Measurements from ENCODE around the gene UBR4. TPM values are rescaled to one million over a fixed set of nuclear protein-coding genes. Genes with fewer than 3 reads are reported as not detected.

The UBR4 gene
- total RNA-seq, 2 experiments from 2014 or later: 121 to 126 TPM

DNA sequence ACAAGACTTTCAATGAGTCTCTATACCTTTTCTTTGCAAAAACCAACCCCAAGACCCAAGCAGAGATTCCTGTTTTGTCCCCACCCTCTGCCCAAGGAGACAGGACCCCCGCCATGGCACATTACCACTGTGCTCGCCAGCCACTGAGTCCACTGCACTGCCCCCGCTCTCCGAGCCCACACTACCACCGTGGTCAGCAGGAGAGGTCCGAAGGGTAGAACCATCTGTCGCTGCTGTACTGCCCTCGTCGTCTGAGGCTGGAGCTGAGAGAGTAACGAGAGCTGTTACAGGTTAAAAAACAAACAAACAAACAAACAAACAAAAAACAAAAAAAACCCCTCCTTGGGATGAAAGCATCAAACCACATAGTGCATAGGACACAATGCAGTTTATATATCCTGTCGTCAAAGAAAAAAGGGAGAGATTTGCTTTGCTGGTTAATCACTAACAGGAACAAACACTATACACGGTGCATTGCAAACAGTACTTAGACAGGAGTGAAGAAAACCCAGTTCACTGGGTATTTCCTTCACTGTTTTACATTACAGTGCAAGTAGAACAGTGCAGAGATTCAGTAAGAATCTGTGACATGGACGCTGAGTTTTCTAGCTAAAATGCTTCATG is 71.0 kb downstream of the UBR4 start:
- DNase-seq (ENCODE audit: low spot score): no peak
- TF ChIP-seq EZH2phosphoT487 (IDR thresholded peaks at IDR 0.05; ENCODE audit: borderline replicate concordance, low read depth, low read length): no peak
- TF ChIP-seq, protein P1, sequence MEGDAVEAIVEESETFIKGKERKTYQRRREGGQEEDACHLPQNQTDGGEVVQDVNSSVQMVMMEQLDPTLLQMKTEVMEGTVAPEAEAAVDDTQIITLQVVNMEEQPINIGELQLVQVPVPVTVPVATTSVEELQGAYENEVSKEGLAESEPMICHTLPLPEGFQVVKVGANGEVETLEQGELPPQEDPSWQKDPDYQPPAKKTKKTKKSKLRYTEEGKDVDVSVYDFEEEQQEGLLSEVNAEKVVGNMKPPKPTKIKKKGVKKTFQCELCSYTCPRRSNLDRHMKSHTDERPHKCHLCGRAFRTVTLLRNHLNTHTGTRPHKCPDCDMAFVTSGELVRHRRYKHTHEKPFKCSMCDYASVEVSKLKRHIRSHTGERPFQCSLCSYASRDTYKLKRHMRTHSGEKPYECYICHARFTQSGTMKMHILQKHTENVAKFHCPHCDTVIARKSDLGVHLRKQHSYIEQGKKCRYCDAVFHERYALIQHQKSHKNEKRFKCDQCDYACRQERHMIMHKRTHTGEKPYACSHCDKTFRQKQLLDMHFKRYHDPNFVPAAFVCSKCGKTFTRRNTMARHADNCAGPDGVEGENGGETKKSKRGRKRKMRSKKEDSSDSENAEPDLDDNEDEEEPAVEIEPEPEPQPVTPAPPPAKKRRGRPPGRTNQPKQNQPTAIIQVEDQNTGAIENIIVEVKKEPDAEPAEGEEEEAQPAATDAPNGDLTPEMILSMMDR (conservative IDR thresholded peaks at IDR 0.05; ENCODE audit: low read length): no peak
- H3K4me2 ChIP-seq (ENCODE audit: low read length): no peak overlapping the region
- H3K9me2 ChIP-seq (ENCODE audit: insufficient read depth, low read length): no peaks in the 10 kb centered on the region
- no peak overlapping the region for H3K27ac ChIP-seq (ENCODE audit: low read depth, low read length, poor library complexity, severe bottlenecking)
- CTCF ChIA-PET (ENCODE audit: unreplicated experiment): no interaction called here
- POLR2A ChIA-PET: interaction anchor here (0.7 to 1.2 kb wide), 2 partner anchors 16 to 36 kb away, joined by 3 to 5 read pairs; no protein-coding TSS in a partner anchor
- no peaks in the 10 kb centered on the region for H3K79me2 ChIP-seq (ENCODE audit: insufficient read depth, low read depth, low read length)
- H3K4me3 ChIP-seq (ENCODE audit: low read depth, low read length, poor library complexity, severe bottlenecking): no peak overlapping the region
- no peaks in the 10 kb centered on the region; the same call in 1 of the 2 replicates for H3K9me3 ChIP-seq (ENCODE audit: low read length)
- no peak overlapping the region for H2AFZ ChIP-seq (ENCODE audit: low read length)
- intact Hi-C loops (cut with micrococcal nuclease; ENCODE audit: unreplicated experiment): no loop called here
- H3K36me3 ChIP-seq (ENCODE audit: insufficient read depth, low read length): peaks cover 97% of the 10 kb centered on the region
- no TSS peak for BruUV-seq (replicated peaks)
- no peaks in the 10 kb centered on the region for H3K4me1 ChIP-seq (ENCODE audit: insufficient read depth, low read length, poor library complexity, severe bottlenecking)
- H4K20me1 ChIP-seq (ENCODE audit: insufficient read depth, low read length): no peaks in the 10 kb centered on the region

DNA sequence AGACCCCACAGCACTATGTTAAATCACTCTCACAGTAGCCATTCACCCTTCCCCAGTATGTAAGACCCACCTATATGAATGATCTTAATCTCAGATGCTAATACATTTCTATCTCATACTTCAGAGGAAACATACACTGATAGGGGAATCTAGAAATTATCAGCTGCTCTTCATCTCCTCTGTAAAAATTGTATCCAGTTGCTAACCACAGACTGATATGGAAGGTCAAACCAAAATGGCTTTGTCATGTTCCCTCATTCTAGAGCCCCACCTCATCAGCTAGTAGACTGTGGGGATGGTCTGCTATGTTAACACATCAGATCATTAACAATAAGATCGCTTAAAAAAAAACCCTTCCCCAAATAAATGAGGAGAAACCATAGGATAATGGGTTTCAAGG is 71.7 kb downstream of the UBR4 start:
- Histone ChIP-seq H3K9me2 (ENCODE audit: insufficient read depth, low read length) (no peaks in the 10 kb centered on the region), H3K36me3 (ENCODE audit: insufficient read depth, low read length) (peaks cover 97% of the 10 kb centered on the region), H2AFZ (ENCODE audit: low read length) (no peak overlapping the region), H3K4me1 (ENCODE audit: insufficient read depth, low read length, poor library complexity, severe bottlenecking) (no peaks in the 10 kb centered on the region), H3K4me3 (ENCODE audit: low read depth, low read length, poor library complexity, severe bottlenecking) (no peak overlapping the region), H4K20me1 (ENCODE audit: insufficient read depth, low read length) (no peaks in the 10 kb centered on the region), H3K79me2 (ENCODE audit: insufficient read depth, low read depth, low read length) (no peaks in the 10 kb centered on the region), H3K9me3 (ENCODE audit: low read length) (peaks cover 3% of the 10 kb centered on the region; the same call in 1 of the 2 replicates), H3K4me2 (ENCODE audit: low read length) (no peak overlapping the region), H3K27ac (ENCODE audit: low read depth, low read length, poor library complexity, severe bottlenecking) (no peak overlapping the region)
- DNase-seq (ENCODE audit: low spot score): no peak
- POLR2A ChIA-PET: interaction anchor here (0.7 to 1.2 kb wide), 2 partner anchors 15 to 37 kb away, joined by 3 to 5 read pairs; no protein-coding TSS in a partner anchor
- intact Hi-C loops (cut with micrococcal nuclease; ENCODE audit: unreplicated experiment): no loop called here
- no peak for TF ChIP-seq EZH2phosphoT487 (IDR thresholded peaks at IDR 0.05; ENCODE audit: borderline replicate concordance, low read depth, low read length)
- TF ChIP-seq, protein P1 (conservative IDR thresholded peaks at IDR 0.05; ENCODE audit: low read length): no peak
- no TSS peak for BruUV-seq (replicated peaks)
- CTCF ChIA-PET (ENCODE audit: unreplicated experiment): no interaction called here

DNA sequence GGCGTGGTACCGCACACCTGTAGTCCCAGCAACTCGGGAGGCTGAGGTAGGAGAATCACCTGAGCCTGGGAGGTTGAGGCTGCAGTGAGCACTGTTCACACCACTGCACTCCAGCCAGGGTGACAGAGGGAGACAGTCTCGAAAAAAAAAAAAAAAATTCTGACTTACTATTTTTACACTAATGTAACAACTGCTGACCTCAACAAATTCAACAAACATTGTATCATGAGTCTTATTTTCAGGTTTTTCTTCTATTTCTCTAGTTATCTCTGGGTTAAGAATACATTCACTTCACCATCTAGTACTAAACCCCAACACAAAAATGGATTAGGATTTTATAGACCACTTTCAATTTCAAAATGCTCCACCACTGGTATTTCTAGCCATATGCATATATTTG is 72.9 kb downstream of the UBR4 start:
- ChIA-PET CTCF (ENCODE audit: unreplicated experiment) (no interaction called here), POLR2A (no interaction called here)
- Histone ChIP-seq H3K4me2 (ENCODE audit: low read length) (no peak overlapping the region), H3K9me2 (ENCODE audit: insufficient read depth, low read length) (no peaks in the 10 kb centered on the region), H3K9me3 (ENCODE audit: low read length) (peaks cover 10% of the 10 kb centered on the region; the same call in 1 of the 2 replicates), H3K36me3 (ENCODE audit: insufficient read depth, low read length) (peaks cover 100% of the 10 kb centered on the region), H4K20me1 (ENCODE audit: insufficient read depth, low read length) (no peaks in the 10 kb centered on the region), H3K27ac (ENCODE audit: low read depth, low read length, poor library complexity, severe bottlenecking) (no peak overlapping the region), H3K4me1 (ENCODE audit: insufficient read depth, low read length, poor library complexity, severe bottlenecking) (no peaks in the 10 kb centered on the region), H3K4me3 (ENCODE audit: low read depth, low read length, poor library complexity, severe bottlenecking) (no peak overlapping the region), H3K79me2 (ENCODE audit: insufficient read depth, low read depth, low read length) (no peaks in the 10 kb centered on the region), H2AFZ (ENCODE audit: low read length) (no peak overlapping the region)
- TF ChIP-seq EZH2phosphoT487 (IDR thresholded peaks at IDR 0.05; ENCODE audit: borderline replicate concordance, low read depth, low read length): no peak
- TF ChIP-seq, protein P1 (conservative IDR thresholded peaks at IDR 0.05; ENCODE audit: low read length): no peak
- intact Hi-C loops (cut with micrococcal nuclease; ENCODE audit: unreplicated experiment): no loop called here
- DNase-seq (ENCODE audit: low spot score): no peak
- no TSS peak for BruUV-seq (replicated peaks)

All from OCI-LY7 (cell line).